HG03064 (cell line): ENCODE results near the gene SLC5A9.
"Not testable (repeated sequence)": the region's sequence is repeated elsewhere in the genome, so short reads cannot be mapped to it uniquely, and the experiment has no call there.

Experiments used
- ATAC-seq: cut with Tn5 transposase; IDR thresholded peaks from one replicate; pipeline ENCODE4 v1.9.1; 2021; ENCODE audit warnings: low read depth; ENCODE audit not compliant: unreplicated experiment

The SLC5A9 gene

GRCh38 chr1:48235652-48236051, 13.1 kb downstream of the SLC5A9 start:
- no peak for ATAC-seq

GRCh38 chr1:48236716-48237470, 14.4 kb downstream of the SLC5A9 start:
- no peak for ATAC-seq

- no peak for ATAC-seq
These were observed 19.7 kb downstream of the SLC5A9 start for GRCh38 chr1:48242141-48242736.

GRCh38 chr1:48245106-48245505, 22.6 kb downstream of the SLC5A9 start:
- ATAC-seq: no peak

GRCh38 chr1:48246727-48247126, 24.2 kb downstream of the SLC5A9 start:
- ATAC-seq: no peak

GRCh38 chr1:48248356-48248755, 25.8 kb downstream of the SLC5A9 start:
- no peak for ATAC-seq

- no peak for ATAC-seq
These were observed 27.4 kb downstream of the SLC5A9 start for GRCh38 chr1:48249868-48250267.

- no peak for ATAC-seq
These were observed 28.1 kb downstream of the SLC5A9 start for GRCh38 chr1:48250572-48250971.

- ATAC-seq: no peak
These were observed 28.8 kb downstream of the SLC5A9 start for GRCh38 chr1:48251323-48251722.

- ATAC-seq: no peak
These were observed 29.3 kb downstream of the SLC5A9 start for GRCh38 chr1:48251821-48252220.

GRCh38 chr1:48254254-48254653, 31.7 kb downstream of the SLC5A9 start:
- ATAC-seq: no peak

- ATAC-seq: no peak
These were observed 35.6 kb downstream of the SLC5A9 start for GRCh38 chr1:48258106-48258505.

GRCh38 chr1:48261881-48262400, 39.4 kb downstream of the SLC5A9 start:
- ATAC-seq: no peak

GRCh38 chr1:48263041-48263440, 40.5 kb downstream of the SLC5A9 start:
- no peak for ATAC-seq

GRCh38 chr1:48266576-48266975, 44.1 kb downstream of the SLC5A9 start:
- ATAC-seq: no peak

- not testable (repeated sequence) for ATAC-seq
These were observed 54.9 kb downstream of the SLC5A9 start for GRCh38 chr1:48277437-48277836.

GRCh38 chr1:48282329-48282728, 59.8 kb downstream of the SLC5A9 start:
- not testable (repeated sequence) for ATAC-seq

GRCh38 chr1:48284696-48285420, 62.3 kb downstream of the SLC5A9 start:
- not testable (repeated sequence) for ATAC-seq

GRCh38 chr1:48285525-48285924, 63.0 kb downstream of the SLC5A9 start:
- ATAC-seq: no peak

GRCh38 chr1:48291421-48291820, 68.9 kb downstream of the SLC5A9 start:
- no peak for ATAC-seq

GRCh38 chr1:48292706-48293105, 70.2 kb downstream of the SLC5A9 start:
- no peak for ATAC-seq
